Measurements from ENCODE around the gene MINDY4.
A peak's percentile ranks its signal among the peaks of the same experiment; 100 is the strongest.

MINDY4 gene

DNA sequence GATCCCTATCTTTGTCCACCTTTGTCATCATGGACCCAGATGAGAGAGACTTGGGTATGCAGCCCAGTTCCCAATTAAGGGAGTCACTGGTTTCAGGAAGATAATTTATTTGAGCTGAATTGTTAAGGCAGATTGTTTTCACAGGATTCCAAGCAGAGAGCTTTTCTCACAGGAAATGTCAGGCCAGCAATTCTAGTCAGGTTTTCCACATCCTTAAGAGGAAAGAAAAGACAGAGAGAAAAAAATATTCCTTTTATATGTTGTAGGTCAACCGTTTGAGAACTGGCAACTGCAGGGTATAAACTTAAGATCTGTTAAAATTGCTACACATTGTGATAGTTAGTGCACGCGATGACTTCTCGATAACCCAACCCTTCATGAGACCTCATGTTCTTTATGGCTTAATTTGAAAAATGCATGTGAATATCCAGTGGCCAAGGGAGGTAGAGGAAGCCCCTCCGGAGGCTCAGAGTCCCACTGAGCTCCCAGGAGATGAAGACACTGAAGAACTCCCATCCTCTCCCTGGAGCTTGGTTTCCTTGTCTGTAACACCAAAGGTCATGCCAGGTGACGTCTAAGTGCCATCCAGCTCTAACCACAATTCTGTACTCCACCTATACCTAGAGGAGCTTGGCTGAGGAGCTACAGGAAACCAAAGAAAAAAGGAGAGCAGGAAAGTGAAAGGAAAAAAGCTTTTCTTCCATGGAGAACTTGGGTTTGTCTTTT, 45.6 kb downstream of the MINDY4 start:
- H3K4me3 ChIP-seq (ENCODE audit: low read depth, low read length) = no peak overlapping the region
- no peaks in the 10 kb centered on the region for H3K27me3 ChIP-seq (ENCODE audit: insufficient read depth, low read depth, severe bottlenecking)
- no peak for DNase-seq
- H3K27ac ChIP-seq = no peak overlapping the region
- TF ChIP-seq, protein P1, sequence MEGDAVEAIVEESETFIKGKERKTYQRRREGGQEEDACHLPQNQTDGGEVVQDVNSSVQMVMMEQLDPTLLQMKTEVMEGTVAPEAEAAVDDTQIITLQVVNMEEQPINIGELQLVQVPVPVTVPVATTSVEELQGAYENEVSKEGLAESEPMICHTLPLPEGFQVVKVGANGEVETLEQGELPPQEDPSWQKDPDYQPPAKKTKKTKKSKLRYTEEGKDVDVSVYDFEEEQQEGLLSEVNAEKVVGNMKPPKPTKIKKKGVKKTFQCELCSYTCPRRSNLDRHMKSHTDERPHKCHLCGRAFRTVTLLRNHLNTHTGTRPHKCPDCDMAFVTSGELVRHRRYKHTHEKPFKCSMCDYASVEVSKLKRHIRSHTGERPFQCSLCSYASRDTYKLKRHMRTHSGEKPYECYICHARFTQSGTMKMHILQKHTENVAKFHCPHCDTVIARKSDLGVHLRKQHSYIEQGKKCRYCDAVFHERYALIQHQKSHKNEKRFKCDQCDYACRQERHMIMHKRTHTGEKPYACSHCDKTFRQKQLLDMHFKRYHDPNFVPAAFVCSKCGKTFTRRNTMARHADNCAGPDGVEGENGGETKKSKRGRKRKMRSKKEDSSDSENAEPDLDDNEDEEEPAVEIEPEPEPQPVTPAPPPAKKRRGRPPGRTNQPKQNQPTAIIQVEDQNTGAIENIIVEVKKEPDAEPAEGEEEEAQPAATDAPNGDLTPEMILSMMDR (IDR thresholded peaks at IDR 0.05; ENCODE audit: low read depth, low read length) = no peak
- H3K36me3 ChIP-seq = no peaks in the 10 kb centered on the region
- no peaks in the 10 kb centered on the region for H3K9me3 ChIP-seq (ENCODE audit: severe bottlenecking)

- no peaks in the 10 kb centered on the region for H3K9me3 ChIP-seq (ENCODE audit: severe bottlenecking)
- DNase-seq = no peak
These were observed 46.2 kb downstream of the MINDY4 start for GRCh38 chr7:30817371-30817767.

GRCh38 chr7:30824821-30825720, 53.9 kb downstream of the MINDY4 start:
- no peaks in the 10 kb centered on the region for H3K36me3 ChIP-seq
- no peaks in the 10 kb centered on the region for H3K9me3 ChIP-seq (ENCODE audit: severe bottlenecking)
- TF ChIP-seq, protein P1 (IDR thresholded peaks at IDR 0.05; ENCODE audit: low read depth, low read length) = no peak
- no peak for DNase-seq
- no peaks in the 10 kb centered on the region for H3K27me3 ChIP-seq (ENCODE audit: insufficient read depth, low read depth, severe bottlenecking)
- no peak overlapping the region for H3K4me3 ChIP-seq (ENCODE audit: low read depth, low read length)
- H3K27ac ChIP-seq = no peak overlapping the region

More at GRCh38 chr7:30817371-30817767, 46.2 kb downstream of the MINDY4 start:
- no peaks in the 10 kb centered on the region for H3K27me3 ChIP-seq (ENCODE audit: insufficient read depth, low read depth, severe bottlenecking)
- no peak overlapping the region for H3K4me3 ChIP-seq (ENCODE audit: low read depth, low read length)
- H3K27ac ChIP-seq = no peak overlapping the region
- TF ChIP-seq, protein P1 (IDR thresholded peaks at IDR 0.05; ENCODE audit: low read depth, low read length) = 0 out of 2 replicates have a peak, but pooled peaks have one; percentile 4
- H3K36me3 ChIP-seq = no peaks in the 10 kb centered on the region

DNA sequence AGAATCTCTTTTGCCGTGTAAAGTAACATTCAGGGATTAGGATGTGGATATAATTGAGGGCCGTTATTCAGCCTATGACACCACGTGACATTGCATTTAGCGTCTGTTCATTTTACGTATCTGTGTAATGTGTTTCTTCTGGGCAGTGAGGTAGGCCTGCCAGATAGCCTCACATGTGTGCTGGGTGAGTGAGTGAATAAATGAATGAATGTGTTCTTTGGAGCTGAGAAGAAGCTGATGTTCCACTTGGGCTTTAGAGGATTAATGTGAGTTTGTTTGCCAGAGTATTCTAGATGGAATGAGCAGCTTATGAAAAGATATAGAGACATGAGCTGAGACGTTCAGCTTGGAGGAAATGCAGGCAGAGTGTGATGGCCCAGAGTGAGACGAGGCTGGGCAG, 55.0 kb downstream of the MINDY4 start:
- TF ChIP-seq, protein P1 (IDR thresholded peaks at IDR 0.05; ENCODE audit: low read depth, low read length) = no peak
- DNase-seq = no peak
- H3K9me3 ChIP-seq (ENCODE audit: severe bottlenecking) = no peaks in the 10 kb centered on the region

GRCh38 chr7:30828591-30828990, 57.4 kb downstream of the MINDY4 start:
- TF ChIP-seq, protein P1 (IDR thresholded peaks at IDR 0.05; ENCODE audit: low read depth, low read length) = no peak
- H3K36me3 ChIP-seq = no peaks in the 10 kb centered on the region
- H3K9me3 ChIP-seq (ENCODE audit: severe bottlenecking) = peaks cover 8% of the 10 kb centered on the region
- no peak overlapping the region for H3K4me3 ChIP-seq (ENCODE audit: low read depth, low read length)
- no peaks in the 10 kb centered on the region for H3K27me3 ChIP-seq (ENCODE audit: insufficient read depth, low read depth, severe bottlenecking)
- no peak for DNase-seq
- H3K27ac ChIP-seq = no peak overlapping the region

More for the DNA sequence above, 55.0 kb downstream of the MINDY4 start:
- Histone ChIP-seq H3K27ac (no peak overlapping the region), H3K36me3 (no peaks in the 10 kb centered on the region), H3K4me3 (ENCODE audit: low read depth, low read length) (no peak overlapping the region), H3K27me3 (ENCODE audit: insufficient read depth, low read depth, severe bottlenecking) (no peaks in the 10 kb centered on the region)
